Measurements from ENCODE around the gene LALBA. TPM values are rescaled to one million over a fixed set of nuclear protein-coding genes. Genes with fewer than 3 reads are reported as not detected.

Gene LALBA
- polyA plus RNA-seq, 1 of the 3 experiments (the other 2 are of a cell fraction) = not detected

DNA sequence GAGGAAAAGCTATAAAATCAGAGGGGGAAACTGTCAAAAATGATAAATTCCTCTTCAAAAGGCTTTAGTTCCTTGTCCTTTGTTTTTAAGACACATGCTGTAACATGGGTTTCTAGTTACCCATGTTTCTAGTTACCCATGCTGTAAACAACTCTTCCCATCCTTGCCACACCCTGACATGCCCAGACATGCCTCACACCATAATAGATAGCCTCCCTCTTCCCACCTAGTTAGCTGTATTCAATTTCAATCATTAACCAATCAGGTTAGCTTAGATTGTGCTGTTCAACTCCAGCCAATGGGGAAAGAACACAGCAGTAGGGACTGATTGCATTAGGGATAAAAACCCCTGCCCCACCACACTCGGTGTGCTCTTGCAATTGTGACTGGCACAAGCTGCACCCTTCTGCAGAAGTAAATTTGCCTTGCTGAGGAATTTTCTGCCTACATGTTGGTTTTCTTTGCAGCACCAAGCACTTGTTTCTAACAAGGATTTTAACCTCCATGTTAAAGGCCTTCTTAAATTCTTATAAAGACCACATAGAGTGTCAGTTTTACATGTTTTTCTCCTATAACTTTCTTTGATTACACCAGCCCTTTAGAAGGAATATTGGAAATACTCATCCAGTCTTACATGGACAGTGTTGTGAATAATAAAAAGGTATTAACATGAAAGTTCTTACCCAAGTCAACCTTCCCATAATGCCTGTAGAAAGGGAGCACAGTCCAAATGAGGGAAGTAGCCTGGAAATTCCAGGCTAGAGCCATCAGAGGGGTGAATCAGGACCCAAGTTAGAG is 32.5 kb upstream of the LALBA start (continued):
- TF ChIP-seq FOXM1 (IDR thresholded peaks at IDR 0.05; ENCODE audit: low read depth) = no peak

DNA sequence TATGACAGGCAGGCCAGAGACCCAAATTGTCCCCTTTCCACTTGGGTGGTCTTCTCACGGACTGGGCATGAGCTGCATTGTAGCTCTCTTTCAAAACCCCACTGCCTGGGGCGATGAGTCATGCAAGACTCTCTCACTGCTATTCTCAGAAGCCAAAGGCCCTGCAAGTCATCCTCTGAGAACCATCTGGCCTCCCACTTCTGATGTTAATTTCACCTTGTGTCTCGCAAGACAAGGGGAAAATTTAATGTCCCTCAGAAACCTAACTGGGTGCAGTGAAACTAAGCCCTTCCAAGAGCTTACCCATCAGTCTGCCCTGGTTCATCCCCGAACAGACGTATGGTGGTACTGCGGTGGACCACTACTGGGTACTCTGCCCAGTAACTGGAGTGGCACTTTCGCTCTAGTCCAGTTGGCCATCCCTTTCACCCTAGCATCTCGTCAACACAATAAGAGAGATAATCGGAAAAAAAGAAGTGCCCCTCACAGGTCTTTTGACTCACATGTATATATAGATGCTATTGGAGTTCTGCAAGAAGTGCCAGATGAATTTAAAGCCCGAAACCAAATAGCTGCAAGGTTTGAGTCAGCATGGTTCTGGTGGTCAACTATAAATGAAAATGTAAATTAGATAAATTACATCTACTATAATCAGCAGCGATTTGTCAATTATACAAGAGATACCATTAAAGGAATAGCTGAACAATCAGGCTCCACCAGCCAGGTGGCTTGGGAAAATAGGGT is 31.3 kb upstream of the LALBA start:
- H3K27me3 ChIP-seq (ENCODE audit: insufficient read depth) = no peaks in the 10 kb centered on the region; the same call in 1 of the 2 replicates
- H3K4me2 ChIP-seq = no peak overlapping the region
- 32% methylated on average over 11 of the region's 11 CpGs for WGBS (ENCODE audit: low lambda C conversion rate)
- no peaks in the 10 kb centered on the region for H3K36me3 ChIP-seq (replicated peaks in 1 of 2; ENCODE audit: control insufficient read depth in 1 of 2, insufficient read depth in 2 of 2, low read length in 1 of 2)
- H2AFZ ChIP-seq (ENCODE audit: low read depth) = no peak overlapping the region
- DNase-seq = no peak
- no peaks in the 10 kb centered on the region for H3K9me2 ChIP-seq
- H3F3A ChIP-seq (replicated peaks; ENCODE audit: insufficient read depth) = no peaks in the 10 kb centered on the region
- POLR2A ChIA-PET = no interaction called here
- CTCF ChIA-PET = interaction anchor here (1.0 to 1.7 kb wide), 3 partner anchors 17 to 319 kb away, joined by 3 to 6 read pairs (median 3); no protein-coding TSS in a partner anchor
- H3K27ac ChIP-seq (ENCODE audit: low read depth in 2 of 2, low read length in 1 of 2) = no peak overlapping the region
- no peak for TF ChIP-seq YY1 (IDR thresholded peaks at IDR 0.05; ENCODE audit: low read depth)
- H3K79me2 ChIP-seq (ENCODE audit: insufficient read depth) = no peaks in the 10 kb centered on the region
- no peaks in the 10 kb centered on the region for H4K20me1 ChIP-seq (ENCODE audit: insufficient read depth)
- H3K9me3 ChIP-seq = no peaks in the 10 kb centered on the region
- no peaks in the 10 kb centered on the region for H3K4me1 ChIP-seq (ENCODE audit: control insufficient read depth in 1 of 2, insufficient read depth in 2 of 2, low read depth in 1 of 2, low read length in 1 of 2)
- no peak overlapping the region for H3K9ac ChIP-seq
- no peak overlapping the region for H3K4me3 ChIP-seq (ENCODE audit: low read depth in 2 of 2, low read length in 1 of 2)

- Histone ChIP-seq H3K27me3 (ENCODE audit: insufficient read depth) (no peaks in the 10 kb centered on the region; the same call in 1 of the 2 replicates), H3K9me2 (no peaks in the 10 kb centered on the region), H3K36me3 (replicated peaks in 1 of 2; ENCODE audit: control insufficient read depth in 1 of 2, insufficient read depth in 2 of 2, low read length in 1 of 2) (no peaks in the 10 kb centered on the region), H4K20me1 (ENCODE audit: insufficient read depth) (no peaks in the 10 kb centered on the region), H3K9me3 (no peaks in the 10 kb centered on the region), H3K4me1 (ENCODE audit: control insufficient read depth in 1 of 2, insufficient read depth in 2 of 2, low read depth in 1 of 2, low read length in 1 of 2) (no peaks in the 10 kb centered on the region), H3K9ac (no peak overlapping the region), H3K79me2 (ENCODE audit: insufficient read depth) (no peaks in the 10 kb centered on the region), H3F3A (replicated peaks; ENCODE audit: insufficient read depth) (no peaks in the 10 kb centered on the region), H3K4me3 (ENCODE audit: low read depth in 2 of 2, low read length in 1 of 2) (no peak overlapping the region), H3K4me2 (no peak overlapping the region), H3K27ac (ENCODE audit: low read depth in 2 of 2, low read length in 1 of 2) (no peak overlapping the region), H2AFZ (ENCODE audit: low read depth) (no peak overlapping the region)
- no peak for DNase-seq
- 6% methylated on average over 2 of the region's 2 CpGs for WGBS (ENCODE audit: low lambda C conversion rate)
- TF ChIP-seq FOXJ3 (CRISPR knock-in tag; IDR thresholded peaks at IDR 0.05) = no peak
- TF ChIP-seq RAD21 (IDR thresholded peaks at IDR 0.05; ENCODE audit: low read length) = no peak
- no peak for TF ChIP-seq RCOR1 (IDR thresholded peaks at IDR 0.05; ENCODE audit: low read length)
- no peak for TF ChIP-seq TEAD4 (IDR thresholded peaks at IDR 0.05; ENCODE audit: borderline replicate concordance, insufficient read depth)
- no peak for TF ChIP-seq GATA2 (CRISPR knock-in tag; IDR thresholded peaks at IDR 0.05)
- ChIA-PET CTCF (interaction anchor here (1.0 to 1.3 kb wide), 4 partner anchors 16 to 318 kb away, joined by 3 read pairs; no protein-coding TSS in a partner anchor), POLR2A (no interaction called here)
Observed at GRCh38 chr12:48600552-48600951, 30.7 kb upstream of the LALBA start.

- H3F3A ChIP-seq (replicated peaks; ENCODE audit: insufficient read depth) = no peaks in the 10 kb centered on the region
- no peaks in the 10 kb centered on the region for H3K9me3 ChIP-seq
- H3K27ac ChIP-seq (ENCODE audit: low read depth in 2 of 2, low read length in 1 of 2) = no peak overlapping the region
- CTCF ChIA-PET = no interaction called here
- no peak overlapping the region for H3K9ac ChIP-seq
- H3K27me3 ChIP-seq (ENCODE audit: insufficient read depth) = no peaks in the 10 kb centered on the region; the same call in 1 of the 2 replicates
- POLR2A ChIA-PET = no interaction called here
- no peak overlapping the region for H2AFZ ChIP-seq (ENCODE audit: low read depth)
- H3K4me3 ChIP-seq (ENCODE audit: low read depth in 2 of 2, low read length in 1 of 2) = no peak overlapping the region
- no peaks in the 10 kb centered on the region for H3K79me2 ChIP-seq (ENCODE audit: insufficient read depth)
- H3K4me2 ChIP-seq = no peak overlapping the region
- no peaks in the 10 kb centered on the region for H3K4me1 ChIP-seq (ENCODE audit: control insufficient read depth in 1 of 2, insufficient read depth in 2 of 2, low read depth in 1 of 2, low read length in 1 of 2)
- no peaks in the 10 kb centered on the region for H3K9me2 ChIP-seq
- DNase-seq = no peak
- H3K36me3 ChIP-seq (replicated peaks in 1 of 2; ENCODE audit: control insufficient read depth in 1 of 2, insufficient read depth in 2 of 2, low read length in 1 of 2) = no peaks in the 10 kb centered on the region
- TF ChIP-seq, protein P1, sequence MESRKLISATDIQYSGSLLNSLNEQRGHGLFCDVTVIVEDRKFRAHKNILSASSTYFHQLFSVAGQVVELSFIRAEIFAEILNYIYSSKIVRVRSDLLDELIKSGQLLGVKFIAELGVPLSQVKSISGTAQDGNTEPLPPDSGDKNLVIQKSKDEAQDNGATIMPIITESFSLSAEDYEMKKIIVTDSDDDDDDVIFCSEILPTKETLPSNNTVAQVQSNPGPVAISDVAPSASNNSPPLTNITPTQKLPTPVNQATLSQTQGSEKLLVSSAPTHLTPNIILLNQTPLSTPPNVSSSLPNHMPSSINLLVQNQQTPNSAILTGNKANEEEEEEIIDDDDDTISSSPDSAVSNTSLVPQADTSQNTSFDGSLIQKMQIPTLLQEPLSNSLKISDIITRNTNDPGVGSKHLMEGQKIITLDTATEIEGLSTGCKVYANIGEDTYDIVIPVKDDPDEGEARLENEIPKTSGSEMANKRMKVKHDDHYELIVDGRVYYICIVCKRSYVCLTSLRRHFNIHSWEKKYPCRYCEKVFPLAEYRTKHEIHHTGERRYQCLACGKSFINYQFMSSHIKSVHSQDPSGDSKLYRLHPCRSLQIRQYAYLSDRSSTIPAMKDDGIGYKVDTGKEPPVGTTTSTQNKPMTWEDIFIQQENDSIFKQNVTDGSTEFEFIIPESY (IDR thresholded peaks at IDR 0.05; ENCODE audit: borderline replicate concordance, low read depth) = no peak
- TF ChIP-seq GATA2 (CRISPR knock-in tag; IDR thresholded peaks at IDR 0.05) (no peak), TAF1 (IDR thresholded peaks at IDR 0.05; ENCODE audit: borderline replicate concordance, low read depth, low read length) (no peak), JUND (IDR thresholded peaks at IDR 0.05) (no peak), RXRA (IDR thresholded peaks at IDR 0.05; ENCODE audit: borderline replicate concordance, low read depth) (no peak), RAD21 (IDR thresholded peaks at IDR 0.05; ENCODE audit: low read length) (no peak), SIN3A (IDR thresholded peaks at IDR 0.05; ENCODE audit: borderline replicate concordance, low read depth, low read length) (no peak), GABPA (IDR thresholded peaks at IDR 0.05; ENCODE audit: low read depth) (no peak), ELF1 (IDR thresholded peaks at IDR 0.05) (no peak)
- WGBS (ENCODE audit: low lambda C conversion rate) = 0% methylated on average over 2 of the region's 2 CpGs
- no peaks in the 10 kb centered on the region for H4K20me1 ChIP-seq (ENCODE audit: insufficient read depth)
Observed at GRCh38 chr12:48592591-48593086, 22.8 kb upstream of the LALBA start.

Data from SK-N-SH (cell line).